G401.6 (cell line): ENCODE measurements around the gene ANKRD60.

Experiments
- FAIRE-seq: peaks from 2 replicates; lab custom pipeline; 2012; peaks lifted over from hg19 to GRCh38; lab: Jason Lieb, UNC

ANKRD60 gene

GRCh38 chr20:58192065-58192464, 36.4 kb downstream of the ANKRD60 start:
- FAIRE-seq = no peak

- FAIRE-seq = no peak
Observed at GRCh38 chr20:58188527-58188926, 39.9 kb downstream of the ANKRD60 start.

- FAIRE-seq = no peak
Observed at GRCh38 chr20:58184984-58185383, 43.5 kb downstream of the ANKRD60 start.

- FAIRE-seq = no peak
Observed at GRCh38 chr20:58184063-58184462, 44.4 kb downstream of the ANKRD60 start.

- no peak for FAIRE-seq
Observed at GRCh38 chr20:58182521-58183140, 45.8 kb downstream of the ANKRD60 start.

GRCh38 chr20:58179432-58180099, 48.9 kb downstream of the ANKRD60 start:
- FAIRE-seq = no peak

GRCh38 chr20:58179083-58179431, 49.4 kb downstream of the ANKRD60 start:
- no peak for FAIRE-seq

- no peak for FAIRE-seq
Observed at GRCh38 chr20:58177799-58178198, 50.7 kb downstream of the ANKRD60 start.

- no peak for FAIRE-seq
Observed at GRCh38 chr20:58175836-58176235, 52.6 kb downstream of the ANKRD60 start.

- FAIRE-seq = no peak
Observed at GRCh38 chr20:58175425-58175824, 53.0 kb downstream of the ANKRD60 start.

- FAIRE-seq = no peak
Observed at GRCh38 chr20:58174708-58175280, 53.7 kb downstream of the ANKRD60 start.

- FAIRE-seq = no peak
Observed at GRCh38 chr20:58173930-58174707, 54.3 kb downstream of the ANKRD60 start.

GRCh38 chr20:58173091-58173490, 55.4 kb downstream of the ANKRD60 start:
- FAIRE-seq = no peak

GRCh38 chr20:58171796-58172425, 56.5 kb downstream of the ANKRD60 start:
- FAIRE-seq = no peak

GRCh38 chr20:58169450-58169849, 59.0 kb downstream of the ANKRD60 start:
- FAIRE-seq = no peak

GRCh38 chr20:58168843-58169242, 59.6 kb downstream of the ANKRD60 start:
- FAIRE-seq = no peak

GRCh38 chr20:58167759-58168158, 60.7 kb downstream of the ANKRD60 start:
- no peak for FAIRE-seq
